ENCODE data around the gene SSTR3.

- TF ChIP-seq POLR2AphosphoS5 (IDR thresholded peaks at IDR 0.05; ENCODE audit: low read length) = no peak
- no peak for TF ChIP-seq CBX3 (IDR thresholded peaks at IDR 0.05; ENCODE audit: borderline replicate concordance, low read depth)
- no peak for TF ChIP-seq POLR2A (IDR thresholded peaks at IDR 0.05; ENCODE audit: low read depth, low read length)
- TF ChIP-seq IKZF2 (IDR thresholded peaks at IDR 0.05) = no peak
- TF ChIP-seq RAD51 (IDR thresholded peaks at IDR 0.05) = no peak
- TF ChIP-seq RAD21 (IDR thresholded peaks at IDR 0.05; ENCODE audit: insufficient read depth, low read depth, low read length) = no peak
These were observed 9.6 kb downstream of the SSTR3 start for GRCh38 chr22:37202716-37203115.

All from GM12878 (cell line).